Measurements from ENCODE around the gene MED8. TPM values are rescaled to one million over a fixed set of nuclear protein-coding genes. Genes with fewer than 3 reads are reported as not detected.

Gene MED8
- 78.1 and 83.2 TPM in 2 replicates for total RNA-seq

- Histone ChIP-seq H3K36me3 (ENCODE audit: control insufficient read depth, insufficient read depth, low read length) (peaks cover 15% of the 10 kb centered on the region), H3K27me3 (ENCODE audit: control insufficient read depth, insufficient read depth, low read length) (no peaks in the 10 kb centered on the region), H3K4me3 (ENCODE audit: low read depth, low read length) (peak within 1 kb of the TSS; percentile 74)
- DNase-seq (ENCODE audit: low read depth) = peak; percentile 90
- no peak for FAIRE-seq
- no peak for TF ChIP-seq CTCF (IDR thresholded peaks at IDR 0.05; ENCODE audit: insufficient read depth, low read length, severe bottlenecking)
Observed at GRCh38 chr1:43389326-43390313, at the start of gene MED8, which contains the start of gene SZT2. Gene MED8, minus strand, starts transcription at chr1:43389800. Its CDS starts 36 bp downstream, at chr1:43389764. Gene SZT2, plus strand, starts transcription at chr1:43389899. Its CDS starts 70 bp downstream, at chr1:43389969.

DNA sequence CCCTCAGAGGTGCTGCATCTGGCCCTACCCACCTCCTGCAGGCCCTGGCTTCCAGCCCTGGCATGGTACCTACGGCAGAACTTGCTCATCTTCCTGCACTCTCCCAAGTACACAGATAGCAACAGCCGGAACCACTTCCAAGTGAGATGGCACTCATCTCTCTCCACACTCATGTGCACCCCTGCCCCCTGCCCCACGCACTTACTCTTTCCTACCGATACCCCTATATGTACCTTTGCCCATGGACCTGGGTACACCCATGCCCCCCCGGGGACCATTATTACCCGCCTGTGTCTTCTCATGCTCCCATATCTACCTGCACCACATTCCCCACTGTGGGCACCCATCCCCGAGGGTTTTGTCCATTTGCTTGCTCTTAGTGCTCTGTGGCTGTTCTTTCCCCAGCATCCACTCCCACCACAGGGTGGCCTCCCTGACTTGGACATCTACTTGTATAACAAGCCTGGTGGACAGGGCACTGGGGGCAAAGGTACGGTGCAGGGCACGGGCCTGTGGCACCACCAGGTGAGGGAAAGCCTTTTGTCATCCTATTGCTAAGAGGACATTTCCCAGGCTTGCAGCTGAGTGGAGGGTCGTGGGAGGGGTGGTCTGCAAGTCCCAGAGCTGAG lies 49.5 kb upstream of the MED8 start:
- no peak for DNase-seq (ENCODE audit: low read depth)
- Histone ChIP-seq H3K4me3 (ENCODE audit: low read depth, low read length) (no peak overlapping the region), H3K27me3 (ENCODE audit: control insufficient read depth, insufficient read depth, low read length) (no peaks in the 10 kb centered on the region), H3K36me3 (ENCODE audit: control insufficient read depth, insufficient read depth, low read length) (peaks cover 47% of the 10 kb centered on the region)
- FAIRE-seq = no peak
- TF ChIP-seq CTCF (IDR thresholded peaks at IDR 0.05; ENCODE audit: insufficient read depth, low read length, severe bottlenecking) = no peak

DNA sequence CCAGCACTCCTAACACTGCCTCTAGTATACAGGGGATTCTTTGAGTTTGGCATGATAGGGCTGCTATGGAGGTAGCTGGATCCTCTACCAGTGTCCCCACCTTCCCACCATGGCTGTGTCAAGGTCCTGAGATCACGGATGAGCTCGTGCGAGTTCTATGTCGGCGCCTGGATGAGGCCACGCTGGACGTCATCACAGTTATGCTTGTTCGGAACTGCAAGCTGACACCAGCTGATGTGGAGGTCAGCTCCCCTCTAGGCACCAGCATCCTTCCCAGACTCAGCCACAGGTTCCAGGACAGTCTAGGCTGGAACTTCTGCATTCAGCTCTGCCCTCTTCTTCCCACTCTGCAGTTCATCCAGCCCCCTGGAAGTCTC lies 49.0 kb upstream of the MED8 start:
- DNase-seq (ENCODE audit: low read depth) (no peak), FAIRE-seq (no peak)

GRCh38 chr1:43438006-43438405 lies 48.4 kb upstream of the MED8 start:
- H3K36me3 ChIP-seq (ENCODE audit: control insufficient read depth, insufficient read depth, low read length) = peaks cover 47% of the 10 kb centered on the region
- TF ChIP-seq CTCF (IDR thresholded peaks at IDR 0.05; ENCODE audit: insufficient read depth, low read length, severe bottlenecking) = no peak
- H3K27me3 ChIP-seq (ENCODE audit: control insufficient read depth, insufficient read depth, low read length) = no peaks in the 10 kb centered on the region
- FAIRE-seq (no peak), DNase-seq (ENCODE audit: low read depth) (no peak)
- H3K4me3 ChIP-seq (ENCODE audit: low read depth, low read length) = no peak overlapping the region

More for the DNA sequence above, 49.0 kb upstream of the MED8 start:
- Histone ChIP-seq H3K36me3 (ENCODE audit: control insufficient read depth, insufficient read depth, low read length) (peaks cover 46% of the 10 kb centered on the region), H3K4me3 (ENCODE audit: low read depth, low read length) (no peak overlapping the region), H3K27me3 (ENCODE audit: control insufficient read depth, insufficient read depth, low read length) (no peaks in the 10 kb centered on the region)
- TF ChIP-seq CTCF (IDR thresholded peaks at IDR 0.05; ENCODE audit: insufficient read depth, low read length, severe bottlenecking) = no peak

DNA sequence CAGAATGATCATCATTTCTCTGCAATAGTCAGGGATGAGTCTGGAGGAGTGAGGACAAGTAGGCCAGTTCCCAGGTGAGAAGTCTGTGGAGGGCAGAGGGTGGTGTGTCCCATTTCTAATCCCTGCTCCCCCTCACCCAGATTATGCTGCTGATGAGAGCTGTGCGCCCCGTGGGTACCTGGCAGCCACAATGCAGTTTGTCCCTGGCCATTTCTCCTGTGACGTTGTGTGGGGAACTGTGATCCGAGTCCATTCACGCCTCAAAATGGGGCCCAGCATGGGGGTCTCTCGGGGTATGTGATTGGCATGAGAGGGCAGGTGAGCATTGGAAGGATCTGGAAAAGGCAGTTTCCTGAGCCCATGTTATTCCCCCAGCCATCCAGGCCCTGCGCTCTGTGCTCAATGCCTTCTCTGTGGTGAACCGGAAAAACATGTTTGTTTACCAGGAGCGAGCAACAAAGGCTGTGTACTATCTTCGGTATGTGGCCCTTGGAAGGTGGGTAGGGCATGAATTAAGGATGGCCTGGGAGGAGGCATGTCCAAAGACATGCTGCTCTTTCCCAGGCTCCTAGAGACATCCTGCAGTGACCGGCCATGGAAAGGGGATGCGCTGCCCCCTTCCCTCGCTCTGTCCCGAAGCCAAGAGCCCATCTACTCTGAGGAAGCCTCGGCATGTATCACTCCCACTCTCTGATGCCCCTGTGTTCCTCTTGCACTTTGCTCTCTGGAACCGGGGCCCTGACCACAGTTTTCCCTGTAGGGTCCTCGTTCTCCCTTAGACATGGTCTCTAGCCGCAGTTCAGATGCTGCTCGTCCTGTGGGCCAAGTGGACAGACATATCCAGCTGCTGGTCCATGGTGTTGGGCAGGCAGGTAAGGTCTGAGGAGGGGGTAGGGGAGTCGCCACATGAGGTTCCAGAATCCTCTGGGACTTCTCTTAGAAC lies 47.7 kb upstream of the MED8 start:
- FAIRE-seq = no peak
- no peak for DNase-seq (ENCODE audit: low read depth)
- H3K27me3 ChIP-seq (ENCODE audit: control insufficient read depth, insufficient read depth, low read length) = no peaks in the 10 kb centered on the region
- no peak for TF ChIP-seq CTCF (IDR thresholded peaks at IDR 0.05; ENCODE audit: insufficient read depth, low read length, severe bottlenecking)
- no peak overlapping the region for H3K4me3 ChIP-seq (ENCODE audit: low read depth, low read length)
- H3K36me3 ChIP-seq (ENCODE audit: control insufficient read depth, insufficient read depth, low read length) = peaks cover 45% of the 10 kb centered on the region
